ENCODE results near the gene MAX. TPM values are rescaled to one million over a fixed set of nuclear protein-coding genes. Genes with fewer than 3 reads are reported as not detected.
A peak's percentile ranks its signal among the peaks of the same experiment; 100 is the strongest.

The MAX gene
- total and polyA plus RNA-seq, 9 of the 15 experiments (the other 6 are each of a cell fraction or from before 2014, with no cell fraction given), result 15.4 to 96.5 (median 51.6) TPM

- no peak for TF ChIP-seq SMARCC2 (IDR thresholded peaks at IDR 0.05; ENCODE audit: low read depth)
- no peak for TF ChIP-seq ZNF696 (CRISPR knock-in tag; conservative IDR thresholded peaks at IDR 0.05)
- TF ChIP-seq, protein P1, sequence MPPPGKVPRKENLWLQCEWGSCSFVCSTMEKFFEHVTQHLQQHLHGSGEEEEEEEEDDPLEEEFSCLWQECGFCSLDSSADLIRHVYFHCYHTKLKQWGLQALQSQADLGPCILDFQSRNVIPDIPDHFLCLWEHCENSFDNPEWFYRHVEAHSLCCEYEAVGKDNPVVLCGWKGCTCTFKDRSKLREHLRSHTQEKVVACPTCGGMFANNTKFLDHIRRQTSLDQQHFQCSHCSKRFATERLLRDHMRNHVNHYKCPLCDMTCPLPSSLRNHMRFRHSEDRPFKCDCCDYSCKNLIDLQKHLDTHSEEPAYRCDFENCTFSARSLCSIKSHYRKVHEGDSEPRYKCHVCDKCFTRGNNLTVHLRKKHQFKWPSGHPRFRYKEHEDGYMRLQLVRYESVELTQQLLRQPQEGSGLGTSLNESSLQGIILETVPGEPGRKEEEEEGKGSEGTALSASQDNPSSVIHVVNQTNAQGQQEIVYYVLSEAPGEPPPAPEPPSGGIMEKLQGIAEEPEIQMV (tag; conservative IDR thresholded peaks at IDR 0.05; ENCODE audit: low read depth), result no peak
- no peak for TF ChIP-seq NFIX (CRISPR knock-in tag; IDR thresholded peaks at IDR 0.05; ENCODE audit: low read depth)
- no peak for TF ChIP-seq ZBTB1 (CRISPR knock-in tag; IDR thresholded peaks at IDR 0.05; ENCODE audit: borderline replicate concordance, low read depth)
- TF ChIP-seq GATAD2A (IDR thresholded peaks at IDR 0.05), result no peak
- peak; percentile 39 for TF ChIP-seq TBP (optimal IDR thresholded peaks at IDR 0.05; ENCODE audit: low read depth, low read length)
- no peak for TF ChIP-seq ZKSCAN1 (IDR thresholded peaks at IDR 0.05; ENCODE audit: low read depth, low read length)
- no peak for TF ChIP-seq TCF3 (CRISPR knock-in tag; IDR thresholded peaks at IDR 0.05)
- TF ChIP-seq, protein P2, sequence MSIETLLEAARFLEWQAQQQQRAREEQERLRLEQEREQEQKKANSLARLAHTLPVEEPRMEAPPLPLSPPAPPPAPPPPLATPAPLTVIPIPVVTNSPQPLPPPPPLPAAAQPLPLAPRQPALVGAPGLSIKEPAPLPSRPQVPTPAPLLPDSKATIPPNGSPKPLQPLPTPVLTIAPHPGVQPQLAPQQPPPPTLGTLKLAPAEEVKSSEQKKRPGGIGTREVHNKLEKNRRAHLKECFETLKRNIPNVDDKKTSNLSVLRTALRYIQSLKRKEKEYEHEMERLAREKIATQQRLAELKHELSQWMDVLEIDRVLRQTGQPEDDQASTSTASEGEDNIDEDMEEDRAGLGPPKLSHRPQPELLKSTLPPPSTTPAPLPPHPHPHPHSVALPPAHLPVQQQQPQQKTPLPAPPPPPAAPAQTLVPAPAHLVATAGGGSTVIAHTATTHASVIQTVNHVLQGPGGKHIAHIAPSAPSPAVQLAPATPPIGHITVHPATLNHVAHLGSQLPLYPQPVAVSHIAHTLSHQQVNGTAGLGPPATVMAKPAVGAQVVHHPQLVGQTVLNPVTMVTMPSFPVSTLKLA (conservative IDR thresholded peaks at IDR 0.05), result peak; percentile 96 to 98
- TF ChIP-seq SLC30A9 (CRISPR knock-in tag; IDR thresholded peaks at IDR 0.05), result no peak
- TF ChIP-seq DNMT1 (IDR thresholded peaks at IDR 0.05), result no peak
- TF ChIP-seq CHD4 (IDR thresholded peaks at IDR 0.05; ENCODE audit: insufficient read depth, insufficient replicate concordance, low read depth, low read length, poor library complexity, severe bottlenecking), result no peak
- TF ChIP-seq POLR3G (IDR thresholded peaks at IDR 0.05; ENCODE audit: extremely low read depth, insufficient read length, insufficient replicate concordance), result no peak
- TF ChIP-seq ZNF408 (CRISPR knock-in tag; IDR thresholded peaks at IDR 0.05; ENCODE audit: low read depth), result no peak
- no peak for TF ChIP-seq E2F3 (CRISPR knock-in tag; IDR thresholded peaks at IDR 0.05)
- TF ChIP-seq TSHZ1 (CRISPR knock-in tag; IDR thresholded peaks at IDR 0.05), result no peak
- no peak for TF ChIP-seq RFX5 (IDR thresholded peaks at IDR 0.05; ENCODE audit: low read depth, low read length)
- TF ChIP-seq MAFF (IDR thresholded peaks at IDR 0.05; ENCODE audit: low read length), result no peak
- TF ChIP-seq CEBPB (tag; IDR thresholded peaks at IDR 0.05), result no peak
- TF ChIP-seq FOXP1 (CRISPR knock-in tag; IDR thresholded peaks at IDR 0.05), result no peak
- no peak for TF ChIP-seq PHB2 (IDR thresholded peaks at IDR 0.05; ENCODE audit: low read depth)
These were observed at the start of gene MAX (continued) for GRCh38 chr14:65102441-65103149.

All from K562 (cell line).